Activated CD8-positive, alpha-beta T cell treated with anti-CD3 and anti-CD28 coated beads for 36 hours (primary cell): ENCODE data around the gene RIN3. TPM values are rescaled to one million over a fixed set of nuclear protein-coding genes. Genes with fewer than 3 reads are reported as not detected.

ENCODE experiments used
- ATAC-seq: fragments of 200-7000 bp; cut with Tn5 transposase; one replicate; pipeline ENCODE4 v1.10.0; 2021; ENCODE audit warnings: mild to moderate bottlenecking, moderate library complexity
- CTCF ChIA-PET: fragments of 350-600 bp; sonication (Branson Sonifier 250); formaldehyde crosslinking; loops from one replicate; lab custom pipeline; 2021; ENCODE audit warnings: antibody characterized with exemption; lab: Charles Lee
- POLR2A ChIA-PET: fragments of 350-600 bp; sonication (Branson Sonifier 250); formaldehyde crosslinking; loops from one replicate; lab custom pipeline; 2021; ENCODE audit warnings: antibody characterized with exemption; lab: Charles Lee
- DNase-seq: peaks from one replicate; pipeline ENCODE4 v3.0.0-alpha.2; 2020
- H3K27ac Mint-ChIP-seq: one replicate; pipeline ENCODE4 v1.8.0; 2021; ENCODE audit warnings: mild to moderate bottlenecking, mixed read lengths
- H3K27me3 Mint-ChIP-seq: one replicate; pipeline ENCODE4 v1.8.0; 2021; ENCODE audit warnings: mixed read lengths
- H3K36me3 Mint-ChIP-seq: one replicate; pipeline ENCODE4 v1.8.0; 2021; ENCODE audit warnings: low read depth, mixed read lengths
- H3K4me1 Mint-ChIP-seq: one replicate; pipeline ENCODE4 v1.8.0; 2021; ENCODE audit warnings: low read depth, mixed read lengths
- H3K4me3 Mint-ChIP-seq: one replicate; pipeline ENCODE4 v1.8.0; 2021; ENCODE audit warnings: mild to moderate bottlenecking, moderate library complexity, mixed read lengths
- H3K9me3 Mint-ChIP-seq: one replicate; pipeline ENCODE4 v1.8.0; 2021; ENCODE audit warnings: mixed read lengths
- intact Hi-C: fragments of 100-400 bp; cut with micrococcal nuclease; formaldehyde crosslinking; loops from one replicate; pipeline ENCODE4 v1.10.0; 2022
- total RNA-seq, 2 experiments: library from RNA; stranded (reverse); gene quantifications; one replicate each; pipeline ENCODE4 v1.2.3, GENCODE V29; 2021
- TF ChIP-seq, protein P1 (sequence below): fragments of 200-600 bp; IDR thresholded peaks from one replicate; pipeline ENCODE4 v1.8.0; 2022; ENCODE audit warnings: antibody characterized with exemption, mild to moderate bottlenecking

RIN3 gene
- total RNA-seq, 2 experiments from 2014 or later: 61.3 to 62.4 TPM

DNA sequence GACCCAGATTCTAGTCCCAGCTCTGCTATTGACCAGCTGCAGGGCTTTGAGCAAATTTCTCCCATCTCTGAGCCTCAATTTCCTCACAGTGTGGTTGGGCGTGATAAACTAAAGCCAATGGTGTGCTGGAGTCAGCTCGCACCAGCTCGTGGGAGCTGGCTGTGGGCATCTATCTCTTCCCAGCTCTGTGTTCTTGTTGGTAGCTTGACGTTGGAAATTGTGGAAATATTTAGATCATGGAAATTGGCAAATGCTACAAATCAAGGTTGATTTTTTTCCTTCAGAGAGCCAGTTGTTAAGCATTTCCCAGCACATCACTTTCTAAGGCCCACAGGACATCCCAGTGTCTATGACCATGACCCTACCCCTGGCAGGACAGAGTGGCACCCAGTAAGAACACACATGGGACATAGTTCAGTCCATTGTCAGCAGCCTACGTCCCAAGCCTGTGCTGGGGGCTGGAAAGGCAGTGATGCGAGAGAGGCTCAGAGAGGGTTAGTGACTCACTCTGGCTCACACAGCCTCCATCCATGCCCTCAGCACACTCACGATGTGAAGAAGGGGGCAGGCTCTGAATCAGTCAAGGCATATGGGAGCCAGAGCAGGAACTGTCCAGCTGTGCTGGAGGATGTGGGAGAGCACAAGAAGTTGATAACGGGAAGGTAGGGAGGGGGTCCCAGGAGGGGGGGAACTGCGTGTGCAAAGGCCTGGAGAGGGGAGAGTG, 157.2 kb downstream of the RIN3 start:
- peak overlapping the region; percentile 89 for H3K27ac Mint-ChIP-seq

DNA sequence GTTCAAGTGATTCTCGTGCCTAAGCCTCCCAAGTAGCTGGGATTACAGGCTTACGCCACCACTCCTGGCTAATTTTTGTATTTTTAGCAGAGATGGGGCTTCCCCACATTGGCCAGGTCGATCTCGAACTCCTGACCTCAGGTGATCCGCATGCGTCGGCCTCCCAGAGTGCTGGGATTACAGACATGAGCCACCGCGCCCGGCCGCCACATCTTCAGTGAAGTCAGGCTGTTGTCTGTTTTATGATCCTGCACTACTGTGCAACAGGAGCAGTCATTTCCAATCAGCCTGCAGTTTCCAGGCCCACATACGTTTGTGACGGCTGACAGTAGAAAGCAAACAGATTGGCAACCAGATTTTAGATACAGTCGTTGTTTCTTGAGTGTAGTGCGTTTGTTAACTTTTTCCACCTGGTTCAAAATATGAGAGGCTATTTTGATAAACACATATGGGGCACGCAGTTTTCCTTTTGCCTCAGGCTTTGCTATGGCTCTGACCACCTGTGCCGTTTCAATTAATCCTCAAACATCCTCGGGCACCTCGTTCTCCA, 160.1 kb downstream of the RIN3 start:
- Mint-ChIP-seq H3K27me3 (no peaks in the 10 kb centered on the region), H3K36me3 (peaks cover 84% of the 10 kb centered on the region)

More for the DNA sequence above, 157.2 kb downstream of the RIN3 start:
- peak; percentile 48 for ATAC-seq
- H3K4me3 Mint-ChIP-seq: no peak overlapping the region
- TF ChIP-seq, protein P1, sequence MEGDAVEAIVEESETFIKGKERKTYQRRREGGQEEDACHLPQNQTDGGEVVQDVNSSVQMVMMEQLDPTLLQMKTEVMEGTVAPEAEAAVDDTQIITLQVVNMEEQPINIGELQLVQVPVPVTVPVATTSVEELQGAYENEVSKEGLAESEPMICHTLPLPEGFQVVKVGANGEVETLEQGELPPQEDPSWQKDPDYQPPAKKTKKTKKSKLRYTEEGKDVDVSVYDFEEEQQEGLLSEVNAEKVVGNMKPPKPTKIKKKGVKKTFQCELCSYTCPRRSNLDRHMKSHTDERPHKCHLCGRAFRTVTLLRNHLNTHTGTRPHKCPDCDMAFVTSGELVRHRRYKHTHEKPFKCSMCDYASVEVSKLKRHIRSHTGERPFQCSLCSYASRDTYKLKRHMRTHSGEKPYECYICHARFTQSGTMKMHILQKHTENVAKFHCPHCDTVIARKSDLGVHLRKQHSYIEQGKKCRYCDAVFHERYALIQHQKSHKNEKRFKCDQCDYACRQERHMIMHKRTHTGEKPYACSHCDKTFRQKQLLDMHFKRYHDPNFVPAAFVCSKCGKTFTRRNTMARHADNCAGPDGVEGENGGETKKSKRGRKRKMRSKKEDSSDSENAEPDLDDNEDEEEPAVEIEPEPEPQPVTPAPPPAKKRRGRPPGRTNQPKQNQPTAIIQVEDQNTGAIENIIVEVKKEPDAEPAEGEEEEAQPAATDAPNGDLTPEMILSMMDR: no peak
- H3K36me3 Mint-ChIP-seq: peaks cover 81% of the 10 kb centered on the region
- no peaks in the 10 kb centered on the region for H3K9me3 Mint-ChIP-seq
- peaks cover 86% of the 10 kb centered on the region for H3K4me1 Mint-ChIP-seq
- CTCF ChIA-PET: interaction anchor here (0.8 to 3.9 kb wide), 6 partner anchors 10 to 74 kb away, joined by 3 to 18 read pairs (median 4); no protein-coding TSS in a partner anchor
- DNase-seq: peak; percentile 47
- H3K27me3 Mint-ChIP-seq: no peaks in the 10 kb centered on the region
- POLR2A ChIA-PET: interaction anchor here (1.1 kb wide), 1 partner anchor 48 kb away, joined by 3 read pairs; no protein-coding TSS in a partner anchor
- intact Hi-C loops: no loop called here

GRCh38 chr14:92675421-92675820, 161.8 kb downstream of the RIN3 start:
- ATAC-seq: no peak
- Mint-ChIP-seq H3K27me3 (no peaks in the 10 kb centered on the region), H3K36me3 (peaks cover 83% of the 10 kb centered on the region), H3K27ac (peak overlapping the region; percentile 86), H3K9me3 (peaks cover 2% of the 10 kb centered on the region), H3K4me1 (peaks cover 78% of the 10 kb centered on the region), H3K4me3 (peak overlapping the region; percentile 24)
- intact Hi-C loops: loop anchor here (5.0 kb wide), 2 partner anchors 73 to 118 kb away; no protein-coding TSS in a partner anchor
- POLR2A ChIA-PET: interaction anchor here (0.9 kb wide), 1 partner anchor 9 kb away, joined by 3 read pairs; no protein-coding TSS in a partner anchor
- DNase-seq: no peak
- TF ChIP-seq, protein P1: no peak
- CTCF ChIA-PET: interaction anchor here (1.7 kb wide), 1 partner anchor 11 kb away, joined by 5 read pairs; no protein-coding TSS in a partner anchor

More for the DNA sequence above, 160.1 kb downstream of the RIN3 start:
- ATAC-seq: no peak
- CTCF ChIA-PET: interaction anchor here (1.7 kb wide), 1 partner anchor 13 kb away, joined by 5 read pairs; no protein-coding TSS in a partner anchor
- POLR2A ChIA-PET: interaction anchor here (1.7 kb wide), 1 partner anchor 19 kb away, joined by 4 read pairs; no protein-coding TSS in a partner anchor
- TF ChIP-seq, protein P1: no peak
- intact Hi-C loops: no loop called here
- DNase-seq: no peak
- H3K4me1 Mint-ChIP-seq: peaks cover 88% of the 10 kb centered on the region
- H3K9me3 Mint-ChIP-seq: peaks cover 2% of the 10 kb centered on the region
- H3K27ac Mint-ChIP-seq: peak overlapping the region; percentile 48
- H3K4me3 Mint-ChIP-seq: no peak overlapping the region

GRCh38 chr14:92675976-92676375, 162.4 kb downstream of the RIN3 start:
- DNase-seq: peak; percentile 48
- intact Hi-C loops: loop anchor here (2.0 to 5.0 kb wide), 3 partner anchors 74 to 145 kb away; no protein-coding TSS in a partner anchor
- H3K9me3 Mint-ChIP-seq: peaks cover 2% of the 10 kb centered on the region
- ATAC-seq: no peak
- TF ChIP-seq, protein P1: no peak
- ChIA-PET CTCF (interaction anchor here (0.6 to 1.9 kb wide), 2 partner anchors 16 to 23 kb away, joined by 3 to 8 read pairs; no protein-coding TSS in a partner anchor), POLR2A (interaction anchor here (1.1 to 1.3 kb wide), 3 partner anchors 10 to 20 kb away, joined by 4 to 5 read pairs (median 4); no protein-coding TSS in a partner anchor)
- peak overlapping the region; percentile 86 for H3K27ac Mint-ChIP-seq
- H3K36me3 Mint-ChIP-seq: peaks cover 82% of the 10 kb centered on the region
- H3K4me1 Mint-ChIP-seq: peaks cover 77% of the 10 kb centered on the region
- H3K27me3 Mint-ChIP-seq: no peaks in the 10 kb centered on the region
- peak overlapping the region; percentile 24 for H3K4me3 Mint-ChIP-seq
